Panc1 (cell line): ENCODE data around the gene LRATD1. TPM values are rescaled to one million over a fixed set of nuclear protein-coding genes. Genes with fewer than 3 reads are reported as not detected.

Experiments used
- ATAC-seq: fragments of 200-7000 bp; cut with Tn5 transposase; 2 replicates; pipeline ENCODE4 v1.9.1; 2020; ENCODE audit warnings: mild to moderate bottlenecking, moderate library complexity
- BruUV-seq: library from RNA; stranded (reverse); fragments of 400-500 nt; replicated peaks from 2 replicates; lab custom pipeline; 2021; lab: Mats Ljungman, UMichigan
- CTCF ChIA-PET: fragments of 300-600 bp; sonication (Branson Sonifier 250); formaldehyde crosslinking; loops from one replicate; lab custom pipeline; 2022; ENCODE audit warnings: antibody characterized with exemption; lab: Charles Lee
- POLR2A ChIA-PET: fragments of 300-600 bp; sonication (Branson Sonifier 250); formaldehyde crosslinking; loops from one replicate; lab custom pipeline; 2022; ENCODE audit warnings: antibody characterized with exemption; lab: Charles Lee
- DNase-seq: peaks from one replicate; pipeline ENCODE4 v3.0.0-alpha.2; 2010; ENCODE audit warnings: low read depth, low spot score
- H3K27ac ChIP-seq: 2 replicates; pipeline ENCODE4 v1.5.1; 2011; ENCODE audit warnings: mild to moderate bottlenecking, low read length, inconsistent platforms
- H3K27me3 ChIP-seq: fragments of 200-500 bp; sonication (Bioruptor generic); 2 replicates; pipeline ENCODE4 v1.6.0; 2014; ENCODE audit warnings: low read length, inconsistent platforms; ENCODE audit not compliant: control insufficient read depth, insufficient read depth
- H3K36me3 ChIP-seq: fragments of 200-500 bp; sonication (Bioruptor generic); 2 replicates; pipeline ENCODE4 v1.5.1; 2014; ENCODE audit warnings: inconsistent platforms, mild to moderate bottlenecking, low read length, moderate library complexity; ENCODE audit not compliant: control insufficient read depth, insufficient read depth
- H3K4me1 ChIP-seq: 2 replicates; pipeline ENCODE4 v1.5.1; 2011; ENCODE audit warnings: inconsistent platforms, mild to moderate bottlenecking, low read length, moderate library complexity; ENCODE audit not compliant: control insufficient read depth, insufficient read depth
- H3K4me3 ChIP-seq, 2 experiments: 2 replicates each; pipeline ENCODE4 v1.5.1; 2011 to 2012; ENCODE audit warnings: low read depth in 2 of 2, low read length in 2 of 2, mild to moderate bottlenecking in 2 of 2, inconsistent platforms in 1 of 2, moderate library complexity in 1 of 2
- H3K9me3 ChIP-seq: fragments of 200-500 bp; sonication (Bioruptor generic); 2 replicates; pipeline ENCODE4 v1.5.1; 2014; ENCODE audit warnings: low read depth, mild to moderate bottlenecking, inconsistent platforms, low read length, moderate library complexity; ENCODE audit not compliant: control insufficient read depth, insufficient read depth
- POLR2AphosphoS5 ChIP-seq: IDR thresholded peaks from 2 replicates; pipeline ENCODE4 v1.6.1; 2012; ENCODE audit warnings: mild to moderate bottlenecking, low read depth, low read length, moderate library complexity
- SIN3A ChIP-seq: IDR thresholded peaks from 2 replicates; pipeline ENCODE4 v1.6.1; 2012; ENCODE audit warnings: low read depth, mild to moderate bottlenecking, low read length, moderate library complexity, borderline replicate concordance; ENCODE audit not compliant: insufficient read depth
- TCF7L2 ChIP-seq: IDR thresholded peaks from 2 replicates; pipeline ENCODE4 v1.6.1; 2011; ENCODE audit warnings: mild to moderate bottlenecking, low read depth, low read length, inconsistent platforms
- in situ Hi-C: cut with HindIII; loops from 2 replicates; pipeline ENCODE4 v1.10.0; 2016; ENCODE audit warnings: low sequenced_read_pairs, low pct_unique_long_range_greater_than_20kb
- intact Hi-C: fragments of 100-400 bp; cut with micrococcal nuclease; formaldehyde crosslinking; loops from one replicate; pipeline ENCODE4 v1.10.0; 2022; ENCODE audit not compliant: unreplicated experiment
- total RNA-seq: library from RNA; stranded (reverse); gene quantifications from one replicate; pipeline ENCODE4 v1.2.1, GENCODE V29; 2021; ENCODE audit not compliant: unreplicated experiment
- TF ChIP-seq, protein P1 (sequence below): fragments of 450-650 bp; IDR thresholded peaks from 2 replicates; pipeline ENCODE4 v1.5.1; 2017; ENCODE audit warnings: mild to moderate bottlenecking
- TF ChIP-seq, protein P2 (sequence below), 2 experiments: IDR thresholded peaks; 2 replicates each; pipeline ENCODE4 v1.6.1; 2011 to 2012; ENCODE audit warnings: low read depth in 2 of 2, control low read depth in 1 of 2, low read length in 1 of 2, mild to moderate bottlenecking in 1 of 2, moderate library complexity in 1 of 2; ENCODE audit not compliant: insufficient read depth in 1 of 2

The LRATD1 gene
- total RNA-seq, 1 experiment from 2014 or later: 0.05 TPM

DNA sequence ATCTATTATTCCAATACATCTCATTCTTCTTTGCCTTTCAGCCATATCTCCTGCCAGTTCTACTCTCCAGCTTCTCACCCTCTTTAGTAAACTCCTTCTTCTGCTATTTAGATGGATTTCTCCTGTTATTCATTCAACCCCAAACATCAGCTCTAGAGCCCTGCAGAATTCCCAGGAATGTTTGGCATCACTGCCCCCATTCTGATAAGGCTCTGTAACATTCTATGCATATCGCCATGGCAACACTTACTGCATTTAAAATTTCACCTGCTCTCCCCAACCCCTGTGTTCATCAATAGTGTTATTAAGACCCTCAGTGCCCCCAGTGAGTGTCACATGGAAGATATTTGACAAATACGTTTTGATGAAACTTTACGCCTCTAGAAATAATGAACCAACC is 28.6 kb downstream of the LRATD1 start:
- ChIA-PET POLR2A (no interaction called here), CTCF (no interaction called here)
- no peak overlapping the region for H3K27ac ChIP-seq
- H3K4me3 ChIP-seq: no peak overlapping the region
- H3K4me1 ChIP-seq: no peaks in the 10 kb centered on the region
- ATAC-seq: no peak
- no peaks in the 10 kb centered on the region for H3K9me3 ChIP-seq
- in situ Hi-C loops (no loop called here), intact Hi-C loops (no loop called here)
- no peaks in the 10 kb centered on the region for H3K36me3 ChIP-seq
- TF ChIP-seq TCF7L2: no peak
- TF ChIP-seq, protein P1, sequence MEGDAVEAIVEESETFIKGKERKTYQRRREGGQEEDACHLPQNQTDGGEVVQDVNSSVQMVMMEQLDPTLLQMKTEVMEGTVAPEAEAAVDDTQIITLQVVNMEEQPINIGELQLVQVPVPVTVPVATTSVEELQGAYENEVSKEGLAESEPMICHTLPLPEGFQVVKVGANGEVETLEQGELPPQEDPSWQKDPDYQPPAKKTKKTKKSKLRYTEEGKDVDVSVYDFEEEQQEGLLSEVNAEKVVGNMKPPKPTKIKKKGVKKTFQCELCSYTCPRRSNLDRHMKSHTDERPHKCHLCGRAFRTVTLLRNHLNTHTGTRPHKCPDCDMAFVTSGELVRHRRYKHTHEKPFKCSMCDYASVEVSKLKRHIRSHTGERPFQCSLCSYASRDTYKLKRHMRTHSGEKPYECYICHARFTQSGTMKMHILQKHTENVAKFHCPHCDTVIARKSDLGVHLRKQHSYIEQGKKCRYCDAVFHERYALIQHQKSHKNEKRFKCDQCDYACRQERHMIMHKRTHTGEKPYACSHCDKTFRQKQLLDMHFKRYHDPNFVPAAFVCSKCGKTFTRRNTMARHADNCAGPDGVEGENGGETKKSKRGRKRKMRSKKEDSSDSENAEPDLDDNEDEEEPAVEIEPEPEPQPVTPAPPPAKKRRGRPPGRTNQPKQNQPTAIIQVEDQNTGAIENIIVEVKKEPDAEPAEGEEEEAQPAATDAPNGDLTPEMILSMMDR: no peak
- TF ChIP-seq, protein P2, sequence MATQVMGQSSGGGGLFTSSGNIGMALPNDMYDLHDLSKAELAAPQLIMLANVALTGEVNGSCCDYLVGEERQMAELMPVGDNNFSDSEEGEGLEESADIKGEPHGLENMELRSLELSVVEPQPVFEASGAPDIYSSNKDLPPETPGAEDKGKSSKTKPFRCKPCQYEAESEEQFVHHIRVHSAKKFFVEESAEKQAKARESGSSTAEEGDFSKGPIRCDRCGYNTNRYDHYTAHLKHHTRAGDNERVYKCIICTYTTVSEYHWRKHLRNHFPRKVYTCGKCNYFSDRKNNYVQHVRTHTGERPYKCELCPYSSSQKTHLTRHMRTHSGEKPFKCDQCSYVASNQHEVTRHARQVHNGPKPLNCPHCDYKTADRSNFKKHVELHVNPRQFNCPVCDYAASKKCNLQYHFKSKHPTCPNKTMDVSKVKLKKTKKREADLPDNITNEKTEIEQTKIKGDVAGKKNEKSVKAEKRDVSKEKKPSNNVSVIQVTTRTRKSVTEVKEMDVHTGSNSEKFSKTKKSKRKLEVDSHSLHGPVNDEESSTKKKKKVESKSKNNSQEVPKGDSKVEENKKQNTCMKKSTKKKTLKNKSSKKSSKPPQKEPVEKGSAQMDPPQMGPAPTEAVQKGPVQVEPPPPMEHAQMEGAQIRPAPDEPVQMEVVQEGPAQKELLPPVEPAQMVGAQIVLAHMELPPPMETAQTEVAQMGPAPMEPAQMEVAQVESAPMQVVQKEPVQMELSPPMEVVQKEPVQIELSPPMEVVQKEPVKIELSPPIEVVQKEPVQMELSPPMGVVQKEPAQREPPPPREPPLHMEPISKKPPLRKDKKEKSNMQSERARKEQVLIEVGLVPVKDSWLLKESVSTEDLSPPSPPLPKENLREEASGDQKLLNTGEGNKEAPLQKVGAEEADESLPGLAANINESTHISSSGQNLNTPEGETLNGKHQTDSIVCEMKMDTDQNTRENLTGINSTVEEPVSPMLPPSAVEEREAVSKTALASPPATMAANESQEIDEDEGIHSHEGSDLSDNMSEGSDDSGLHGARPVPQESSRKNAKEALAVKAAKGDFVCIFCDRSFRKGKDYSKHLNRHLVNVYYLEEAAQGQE (IDR thresholded peaks at IDR 0.05; ENCODE audit: insufficient read depth in 1 of 2, low read depth in 2 of 2, low read length in 1 of 2): no peak
- TF ChIP-seq POLR2AphosphoS5: no peak
- no peak for TF ChIP-seq SIN3A
- no TSS peak for BruUV-seq
- no peak for DNase-seq
- no peaks in the 10 kb centered on the region for H3K27me3 ChIP-seq

DNA sequence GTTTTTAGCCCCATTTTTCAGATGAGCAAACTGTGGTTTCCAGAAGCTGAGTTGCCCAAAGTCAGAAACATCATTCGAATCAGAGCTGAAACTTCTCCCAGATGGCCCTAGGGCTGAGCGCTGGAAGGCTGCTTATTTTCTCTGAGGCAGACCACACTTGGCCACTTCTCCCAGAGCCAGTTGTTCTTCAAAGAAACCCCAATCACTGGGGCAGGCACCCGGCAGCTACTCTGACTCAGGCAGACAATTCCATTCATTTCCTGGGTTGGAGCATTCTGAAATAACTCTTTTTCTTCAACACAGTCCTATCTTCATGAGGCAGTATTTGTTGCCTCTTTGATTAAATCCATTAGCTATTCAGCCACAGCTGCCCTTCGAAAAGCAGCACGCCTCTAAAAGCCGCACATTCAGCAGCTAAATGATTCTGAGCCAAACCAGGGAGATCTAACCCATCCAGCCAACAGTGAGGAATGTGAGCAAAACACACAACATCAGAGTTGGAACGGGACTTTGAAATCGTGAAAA is 40.9 kb downstream of the LRATD1 start:
- ChIA-PET POLR2A (interaction anchor here (0.7 kb wide), 1 partner anchor 1159 kb away, joined by 3 read pairs; no protein-coding TSS in a partner anchor), CTCF (no interaction called here)
- Histone ChIP-seq H3K4me1 (no peaks in the 10 kb centered on the region), H3K27me3 (no peaks in the 10 kb centered on the region), H3K27ac (no peak overlapping the region), H3K4me3 (no peak overlapping the region), H3K9me3 (no peaks in the 10 kb centered on the region), H3K36me3 (no peaks in the 10 kb centered on the region)
- intact Hi-C loops: no loop called here
- no TSS peak for BruUV-seq
- ATAC-seq (no peak), DNase-seq (no peak)
- in situ Hi-C loops: no loop called here
- TF ChIP-seq, protein P1: no peak
- TF ChIP-seq SIN3A: no peak
- no peak for TF ChIP-seq POLR2AphosphoS5
- TF ChIP-seq TCF7L2: no peak
- TF ChIP-seq, protein P2 (IDR thresholded peaks at IDR 0.05; ENCODE audit: insufficient read depth in 1 of 2, low read depth in 2 of 2, low read length in 1 of 2): no peak
